ENCODE results near the gene KIF26A.
"Not testable (repeated sequence)": the region's sequence is repeated elsewhere in the genome, so short reads cannot be mapped to it uniquely, and the experiment has no call there.

The KIF26A gene

DNA sequence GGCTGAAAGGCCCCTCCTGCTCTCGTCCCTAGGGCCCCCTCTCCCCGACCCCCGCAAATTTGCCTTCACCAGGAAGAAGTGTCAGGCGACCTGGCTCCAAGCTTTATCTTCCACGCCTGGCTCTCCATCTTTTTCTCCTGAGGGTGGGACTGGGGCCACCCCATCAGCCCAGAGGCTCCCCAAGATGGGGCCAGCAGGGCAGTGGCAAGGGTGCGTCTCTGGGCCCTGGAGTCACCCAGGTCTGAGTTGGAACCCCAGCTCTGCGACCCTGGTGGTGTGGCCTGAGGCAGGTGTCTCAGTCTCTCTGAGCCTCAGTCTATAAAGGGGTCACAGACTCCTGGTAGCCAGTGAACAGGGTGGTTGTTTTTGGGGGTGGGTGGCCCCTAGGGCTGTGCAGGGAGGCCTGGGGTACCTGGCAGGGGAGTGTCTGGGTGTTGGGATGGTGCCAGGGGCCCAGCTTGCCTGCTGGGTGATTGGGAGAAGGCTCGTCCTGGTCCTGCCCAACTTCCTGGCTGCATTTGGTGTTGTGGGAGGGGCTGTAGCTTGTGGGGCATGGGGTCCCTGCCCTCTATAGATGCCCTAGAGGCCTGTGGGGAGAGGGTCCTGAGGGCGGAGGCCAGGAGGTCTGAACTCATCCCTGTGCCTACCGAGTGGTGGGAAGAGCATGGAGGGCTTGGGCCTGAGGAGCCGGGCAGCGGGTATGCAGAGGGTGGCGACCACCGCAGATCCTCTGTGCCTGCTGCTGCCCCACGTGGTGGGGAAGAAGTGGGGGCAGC is 7.6 kb downstream of the KIF26A start:
- DNase-seq, result no peak

GRCh38 chr14:104146651-104147345 is 8.4 kb downstream of the KIF26A start:
- no peak for DNase-seq

DNA sequence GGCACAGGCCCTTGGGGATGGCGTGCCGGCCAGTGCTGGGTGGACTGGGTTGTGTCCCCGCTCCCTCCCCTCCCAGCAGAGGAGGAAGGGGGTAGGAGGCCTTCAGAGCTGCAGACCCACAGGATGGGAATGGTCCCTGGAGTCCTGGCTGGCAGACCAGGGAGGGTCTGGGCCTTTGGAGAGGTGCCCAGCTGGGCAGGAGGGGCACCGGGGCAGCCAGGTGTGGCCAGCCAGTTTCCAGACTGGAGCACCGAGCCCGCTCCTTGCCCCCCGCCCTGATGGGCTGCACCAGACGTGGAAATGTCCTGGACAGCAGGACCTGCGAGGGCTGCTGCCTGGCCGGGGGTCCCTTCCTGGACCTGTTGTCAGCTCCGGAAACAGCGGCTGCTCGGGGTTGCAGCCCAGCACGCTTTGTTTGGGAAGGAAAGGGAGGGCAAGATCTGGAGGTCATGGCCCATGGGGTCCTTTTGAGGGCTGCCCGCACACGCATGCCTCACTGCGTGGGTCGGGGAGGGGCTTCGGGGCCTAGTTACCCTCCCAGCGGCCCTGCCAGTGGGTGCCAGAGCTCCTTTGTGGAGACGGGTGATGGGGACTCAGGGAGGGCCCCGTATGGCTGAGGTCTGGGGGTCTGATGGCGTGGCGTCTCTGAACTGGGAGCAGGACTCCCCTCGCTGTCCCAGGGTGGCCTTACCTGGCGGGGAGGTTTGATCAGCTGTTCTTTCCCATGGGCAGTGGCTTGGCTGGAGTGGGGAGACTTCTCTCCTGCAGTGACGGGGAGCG is 9.1 kb downstream of the KIF26A start:
- DNase-seq, result no peak

DNA sequence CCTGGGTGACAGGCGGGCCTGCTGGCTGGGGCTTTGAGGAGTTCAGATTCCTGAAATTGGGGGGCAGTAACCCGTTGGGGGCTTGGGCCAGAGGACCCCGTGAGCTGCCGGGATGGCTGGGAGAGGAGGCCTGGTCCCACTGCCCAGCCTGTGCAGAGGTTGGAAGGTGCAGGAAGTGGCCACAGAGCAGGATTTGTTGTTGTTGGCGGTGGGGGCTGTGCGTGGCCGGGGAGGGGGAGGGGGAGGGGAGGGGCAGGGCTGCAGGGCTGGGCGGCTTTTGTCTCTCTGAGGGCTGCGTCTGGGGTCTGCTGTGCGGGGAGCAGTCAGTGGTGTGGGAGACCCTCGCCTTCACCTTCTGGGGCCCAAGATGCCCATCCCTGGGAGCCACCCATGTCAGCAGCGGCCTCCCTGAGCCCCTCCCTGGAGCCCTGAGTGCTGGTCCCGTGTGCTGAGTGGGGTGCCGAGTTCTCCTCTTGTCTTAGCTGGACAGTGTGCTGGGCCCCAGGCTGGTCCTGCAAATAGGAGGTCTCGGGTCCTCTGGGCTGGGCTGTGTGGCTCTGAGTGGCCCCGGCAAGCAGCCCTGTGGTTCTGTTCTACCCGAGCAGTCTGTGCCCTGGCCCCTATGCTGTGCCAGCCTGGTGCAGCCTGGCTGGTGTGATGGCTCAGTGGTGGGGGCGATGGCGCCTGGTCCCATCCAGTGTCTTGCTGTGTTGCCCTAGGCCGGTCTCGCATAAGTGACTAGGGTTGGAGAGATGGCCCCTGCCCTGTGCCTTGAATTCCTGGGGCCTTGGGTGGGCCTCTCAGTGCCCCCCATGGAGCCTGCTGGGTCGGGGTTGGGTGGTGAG is 10.3 kb downstream of the KIF26A start:
- DNase-seq, result no peak

GRCh38 chr14:104149278-104149595 is 10.8 kb downstream of the KIF26A start:
- DNase-seq, result no peak

GRCh38 chr14:104149617-104150135 is 11.3 kb downstream of the KIF26A start:
- DNase-seq, result no peak

DNA sequence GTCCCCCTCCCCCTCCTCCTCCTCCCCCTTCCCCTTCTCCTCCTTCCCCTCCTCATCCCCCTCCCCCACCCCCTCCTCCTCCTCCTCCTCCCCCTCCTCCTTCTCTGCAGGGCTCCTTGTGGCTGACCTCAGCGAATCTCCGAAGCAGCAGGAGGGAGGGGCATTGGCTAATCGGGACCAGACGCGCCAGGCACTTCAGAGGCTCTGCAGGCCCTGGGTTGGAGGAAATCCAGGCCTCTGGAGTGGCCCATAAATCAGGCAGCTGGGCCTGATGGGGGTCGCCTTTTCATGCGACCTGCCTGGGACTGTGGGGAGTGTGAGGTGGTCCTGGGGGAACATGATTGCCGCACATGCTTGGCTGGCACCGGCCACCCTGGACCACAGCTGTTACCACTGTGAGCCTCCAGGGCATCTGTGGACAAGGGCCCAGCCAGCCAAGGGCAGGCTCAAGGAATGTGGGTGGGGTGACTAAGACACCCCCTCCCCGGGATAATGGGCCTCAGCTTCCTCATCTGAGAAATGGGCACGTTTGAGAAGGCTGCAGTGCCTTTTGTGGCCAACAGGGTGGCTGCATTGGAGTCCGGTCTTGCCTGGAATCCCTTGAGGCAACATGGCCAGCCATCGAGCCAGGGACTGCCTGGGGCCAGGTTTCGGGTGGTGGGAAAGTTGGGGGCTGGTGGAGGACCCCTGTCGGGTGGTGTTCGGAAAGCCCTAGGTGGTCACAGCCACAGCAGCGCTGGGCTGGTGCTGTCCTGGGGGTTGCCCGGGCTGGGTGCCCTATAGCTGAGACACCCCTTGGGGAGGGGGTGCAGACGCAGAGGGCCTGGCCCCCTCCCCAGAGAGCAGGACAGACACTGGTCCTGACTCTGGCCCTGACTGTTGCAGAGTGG is 12.0 kb downstream of the KIF26A start:
- DNase-seq, result no peak

GRCh38 chr14:104151026-104151381 is 12.6 kb downstream of the KIF26A start:
- DNase-seq, result no peak

DNA sequence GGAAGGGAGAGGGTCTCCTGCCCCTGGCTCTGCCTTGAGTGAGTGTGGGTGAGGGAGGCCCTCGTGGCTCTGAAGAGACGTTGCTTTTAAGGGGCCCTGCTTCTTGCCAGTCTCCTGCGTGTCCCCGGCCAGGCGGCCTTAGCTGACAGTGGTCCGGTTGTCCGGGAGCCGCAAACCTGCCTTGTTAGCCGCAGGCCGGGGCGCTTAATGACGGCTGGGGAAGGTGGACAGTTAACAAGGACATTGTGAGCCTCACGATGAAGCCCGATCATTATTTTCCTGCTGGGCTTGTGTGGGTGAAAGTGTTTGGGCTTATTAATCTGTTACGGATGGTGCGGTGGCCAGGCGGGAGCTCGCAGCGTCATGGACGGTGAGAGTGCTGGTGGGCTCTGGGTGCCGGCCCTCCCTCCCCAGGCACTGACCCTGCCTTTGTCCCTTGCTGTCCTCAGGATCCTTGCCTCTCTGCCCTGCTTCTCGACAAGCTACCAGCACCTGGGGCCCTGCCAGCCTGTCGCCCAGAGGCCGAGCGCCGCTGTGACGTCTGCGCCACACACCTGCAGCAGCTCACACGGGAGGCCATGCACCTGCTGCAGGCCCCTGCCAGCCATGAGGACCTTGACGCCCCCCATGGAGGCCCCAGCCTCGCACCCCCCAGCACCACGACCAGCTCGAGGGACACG is 13.3 kb downstream of the KIF26A start:
- DNase-seq, result no peak

DNA sequence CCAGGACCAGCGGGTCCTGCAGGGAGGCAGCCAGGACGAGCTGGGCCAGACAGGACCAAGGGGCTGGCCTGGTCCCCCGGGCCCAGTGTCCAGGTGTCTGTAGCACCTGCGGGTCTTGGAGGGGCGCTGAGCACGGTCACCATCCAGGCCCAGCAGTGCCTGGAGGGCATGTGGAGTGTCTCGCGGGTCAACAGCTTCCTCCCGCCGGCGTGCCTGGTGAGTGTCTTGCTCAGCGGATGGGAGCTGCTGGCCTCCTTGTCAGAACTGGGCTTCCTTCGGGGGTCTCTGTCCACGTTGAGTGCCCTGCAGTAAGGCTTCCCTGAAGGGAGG is 13.8 kb downstream of the KIF26A start:
- DNase-seq, result no peak

DNA sequence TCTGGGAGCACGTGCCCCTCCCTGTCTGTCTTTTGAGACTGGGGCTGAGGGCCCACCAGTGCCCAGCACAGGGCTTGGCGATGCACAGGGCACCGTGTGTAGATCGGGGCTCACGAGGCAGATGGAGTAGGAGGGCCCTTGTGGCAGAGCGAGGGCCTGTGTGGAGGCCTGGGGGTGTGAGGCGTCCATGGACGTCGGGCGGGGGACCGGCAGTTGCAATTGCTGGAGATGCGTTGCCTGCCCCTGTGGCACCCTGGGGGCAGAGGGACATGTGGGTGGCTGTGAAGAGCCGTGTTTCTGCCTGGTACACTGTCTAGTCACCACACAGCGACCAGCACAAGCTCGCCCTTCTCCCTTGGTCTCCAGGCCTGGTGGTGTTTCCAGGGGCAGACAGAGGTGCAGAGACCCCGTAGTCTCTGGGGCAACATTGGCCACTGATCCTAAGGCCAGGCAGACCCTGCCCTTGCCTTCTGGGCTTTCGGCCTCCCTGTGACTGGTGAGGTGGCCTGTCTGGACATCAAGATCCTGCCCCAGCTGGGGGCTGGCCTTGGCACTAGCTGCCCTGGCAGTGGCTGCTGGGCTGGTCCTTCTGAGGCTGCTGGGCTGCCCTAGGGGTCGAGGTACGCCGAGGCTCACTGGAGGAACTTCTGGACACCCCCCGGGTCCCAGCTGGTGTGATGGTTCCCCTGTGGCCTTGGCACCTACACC is 14.5 kb downstream of the KIF26A start:
- no peak for DNase-seq

GRCh38 chr14:104153394-104153755 is 15.0 kb downstream of the KIF26A start:
- not testable (repeated sequence) for DNase-seq

DNA sequence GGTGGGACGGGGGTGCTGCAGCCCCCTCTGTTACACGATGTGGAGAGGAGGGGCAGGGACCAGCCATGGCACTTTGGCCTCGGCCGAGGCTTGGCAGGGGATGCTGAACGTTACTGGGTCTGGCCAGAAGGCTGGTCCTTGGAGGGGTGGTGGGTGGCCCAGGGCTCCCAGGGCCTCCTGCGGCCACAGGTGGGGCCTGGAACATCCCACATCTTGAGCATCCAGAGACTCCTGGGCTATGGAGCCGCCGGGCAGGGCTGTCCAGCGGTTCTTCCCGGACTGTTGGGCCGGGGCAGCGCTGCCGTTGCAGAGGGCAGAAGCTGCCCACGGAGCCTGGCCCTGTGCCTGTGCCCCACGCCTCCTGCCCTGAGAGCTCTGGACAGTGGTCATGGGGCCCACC is 15.9 kb downstream of the KIF26A start:
- no peak for DNase-seq

DNA sequence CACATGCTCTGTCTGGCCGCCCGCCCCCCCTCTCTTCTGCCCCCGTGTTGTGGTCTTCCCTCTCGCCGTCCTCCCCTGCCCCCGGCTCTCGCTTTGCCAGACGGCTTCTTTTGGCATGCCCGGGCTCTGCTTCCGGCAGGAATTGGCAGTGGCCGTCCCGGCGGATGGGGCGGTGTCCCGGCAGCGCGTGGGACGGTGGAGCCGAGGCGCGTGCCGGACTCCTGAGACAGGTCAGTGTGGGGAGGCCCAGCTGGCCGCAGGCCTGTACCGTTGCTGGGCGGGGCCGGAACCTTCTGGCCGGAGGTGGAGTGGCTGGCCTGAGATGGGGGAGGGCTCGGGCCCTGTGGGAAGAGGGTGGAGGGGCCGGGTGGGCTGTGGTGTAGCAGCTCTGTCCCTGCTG is 17.1 kb downstream of the KIF26A start:
- no peak for DNase-seq

DNA sequence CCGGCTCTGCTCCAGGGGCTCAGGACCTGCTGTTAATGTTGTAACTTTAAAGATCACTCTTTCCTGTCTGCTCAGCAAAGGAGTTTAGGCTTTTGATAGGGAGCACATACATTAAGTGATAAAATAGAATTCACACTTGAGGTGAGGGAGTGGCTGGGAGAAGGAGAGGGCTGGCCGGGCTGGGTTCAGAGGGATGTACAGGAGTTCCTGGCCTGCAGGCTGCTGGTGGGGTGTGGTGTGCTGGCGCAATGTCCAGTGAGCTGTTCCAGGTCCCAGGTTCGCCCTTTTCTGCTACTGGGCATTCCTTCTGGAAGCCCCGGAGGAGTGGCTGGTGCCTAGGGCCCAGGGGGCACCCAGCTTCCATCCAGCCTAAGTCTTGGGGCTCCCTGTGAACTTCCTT is 17.8 kb downstream of the KIF26A start:
- DNase-seq, result no peak

DNA sequence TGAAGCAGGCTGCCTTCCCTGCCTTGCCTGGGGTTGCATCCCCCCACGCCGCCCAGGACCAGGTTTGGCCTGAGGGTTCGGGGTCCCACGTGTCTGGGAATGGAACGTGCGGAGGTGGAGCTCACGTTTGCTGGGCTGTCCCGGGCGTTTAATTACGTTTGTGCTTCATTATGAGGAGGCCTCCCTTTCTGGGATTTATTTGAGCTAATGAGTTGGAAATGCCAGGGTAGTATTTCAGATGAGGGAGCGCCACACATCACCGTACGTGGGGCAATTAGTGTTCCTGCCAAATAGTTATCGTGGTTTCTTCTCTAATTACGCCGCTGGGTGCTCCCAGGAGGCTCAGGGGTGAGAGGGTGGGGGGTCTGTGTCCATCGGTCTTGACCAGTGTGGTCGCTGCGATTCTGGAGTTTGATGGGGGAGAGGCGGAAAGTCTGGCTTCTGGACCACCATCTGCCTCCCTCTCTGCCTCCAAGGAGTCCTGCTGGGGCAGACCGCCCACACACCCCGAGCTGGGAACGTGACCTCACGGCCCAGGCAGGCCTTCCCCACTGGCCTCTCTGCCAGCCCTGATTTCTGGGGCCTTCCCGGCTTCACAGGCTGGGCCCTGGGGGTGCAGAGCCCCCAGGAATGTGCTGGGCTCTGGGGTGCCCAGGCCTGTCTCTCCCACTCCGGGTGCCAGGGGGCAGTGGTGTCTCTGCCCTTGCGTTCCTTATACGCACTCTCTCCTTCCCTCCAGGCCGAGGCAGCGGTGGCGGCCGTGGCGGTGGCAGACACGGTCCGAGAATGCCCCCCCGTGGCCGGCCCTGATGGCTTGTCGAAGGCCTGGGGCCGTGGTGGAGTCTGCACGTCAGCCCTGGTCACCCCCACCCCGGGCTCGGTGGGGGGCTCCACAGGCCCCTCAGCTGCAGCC is 18.9 kb downstream of the KIF26A start:
- DNase-seq, result no peak

GRCh38 chr14:104158827-104159798 is 20.7 kb downstream of the KIF26A start:
- no peak for DNase-seq

DNA sequence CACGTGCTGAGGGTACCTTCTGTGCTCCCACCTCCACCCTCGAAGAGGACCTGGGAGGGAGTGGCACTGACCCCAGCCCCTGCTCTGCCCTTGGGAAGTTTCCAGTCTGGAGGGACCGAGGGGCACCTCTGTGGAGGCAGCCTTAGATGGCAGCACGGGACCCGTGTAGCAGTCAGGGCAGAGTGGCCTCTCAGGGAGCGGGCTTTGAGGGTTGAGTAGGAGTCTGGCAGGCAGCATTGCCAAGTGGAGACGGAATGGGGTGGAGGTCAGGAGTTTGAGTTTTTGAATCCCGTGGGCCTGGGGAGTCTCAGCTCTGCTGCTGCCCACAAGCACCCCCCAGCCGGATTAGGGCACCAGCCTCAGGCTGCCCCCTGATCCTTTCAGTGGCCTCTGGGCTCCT is 21.6 kb downstream of the KIF26A start:
- no peak for DNase-seq
